ENCODE results near the gene PTGER4. TPM values are rescaled to one million over a fixed set of nuclear protein-coding genes. Genes with fewer than 3 reads are reported as not detected.
"Not testable (repeated sequence)": the region's sequence is repeated elsewhere in the genome, so short reads cannot be mapped to it uniquely, and the experiment has no call there.

The PTGER4 gene
- total RNA-seq, 2 donors from 2014 or later = 0.15 to 0.71 TPM

GRCh38 chr5:40694433-40694832 lies 14.7 kb downstream of the PTGER4 start:
- Histone ChIP-seq H3K9me3 (ENCODE audit: control insufficient read depth, low read length) (peaks cover 8% of the 10 kb centered on the region), H3K36me3 (ENCODE audit: control insufficient read depth, insufficient read depth, low read length) (no peaks in the 10 kb centered on the region), H3K27me3 (ENCODE audit: control insufficient read depth, insufficient read depth, low read length, poor library complexity, severe bottlenecking) (no peaks in the 10 kb centered on the region), H3K9ac (ENCODE audit: extremely low read depth, low read length, poor library complexity, severe bottlenecking) (no peak overlapping the region), H3K27ac (ENCODE audit: low read depth, low read length) (no peak overlapping the region), H3K4me3 (ENCODE audit: low read length) (no peak overlapping the region), H3K4me1 (ENCODE audit: control insufficient read depth, insufficient read depth, low read length) (no peaks in the 10 kb centered on the region)
- no peak for TF ChIP-seq CTCF (conservative IDR thresholded peaks at IDR 0.05)
- no peaks in the 10 kb centered on the region for H3K9me3 Mint-ChIP-seq
- no peaks in the 10 kb centered on the region for H3K4me1 Mint-ChIP-seq
- H3K4me3 Mint-ChIP-seq = no peak overlapping the region
- no peak overlapping the region for H3K27ac Mint-ChIP-seq
- no peaks in the 10 kb centered on the region for H3K27me3 Mint-ChIP-seq (ENCODE audit: insufficient read depth)
- H3K36me3 Mint-ChIP-seq (ENCODE audit: low read depth) = no peaks in the 10 kb centered on the region
- DNase-seq = no peak

DNA sequence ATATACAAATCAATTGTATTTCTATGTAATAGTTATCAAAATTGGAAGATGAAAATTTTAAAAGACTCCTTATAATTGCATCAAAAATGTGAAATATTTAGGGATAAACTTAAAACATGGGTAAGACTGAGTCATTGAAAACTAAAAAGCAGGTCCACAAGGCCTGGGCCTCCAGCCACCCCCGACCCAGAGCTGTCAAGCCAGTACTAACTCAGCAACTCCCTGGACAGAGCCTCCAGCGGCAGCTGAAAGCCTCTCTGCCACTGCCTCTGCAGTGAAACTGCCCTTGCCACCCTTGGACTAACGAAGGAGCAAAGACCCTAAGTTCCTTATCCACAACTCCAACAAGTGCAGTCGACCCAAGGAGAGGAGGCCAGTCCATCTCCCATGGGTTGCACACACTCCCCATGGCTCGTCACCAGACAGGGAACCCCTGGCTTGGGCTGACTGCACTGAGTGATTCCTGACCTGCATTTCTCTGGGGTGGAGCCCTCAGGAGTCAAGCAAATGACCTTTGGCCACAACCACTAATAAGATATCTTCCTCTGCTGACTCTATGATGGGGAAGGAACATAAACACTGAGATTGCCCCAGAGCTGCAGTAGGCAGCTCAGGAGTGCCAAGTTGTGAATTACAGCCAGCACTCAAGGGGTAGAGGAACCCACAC lies 20.5 kb downstream of the PTGER4 start:
- no peak overlapping the region for H3K4me3 Mint-ChIP-seq
- Histone ChIP-seq H3K4me1 (ENCODE audit: control insufficient read depth, insufficient read depth, low read length) (no peaks in the 10 kb centered on the region), H3K9ac (ENCODE audit: extremely low read depth, low read length, poor library complexity, severe bottlenecking) (no peak overlapping the region), H3K27me3 (ENCODE audit: control insufficient read depth, insufficient read depth, low read length, poor library complexity, severe bottlenecking) (no peaks in the 10 kb centered on the region), H3K4me3 (ENCODE audit: low read length) (no peak overlapping the region), H3K9me3 (ENCODE audit: control insufficient read depth, low read length) (no peaks in the 10 kb centered on the region), H3K27ac (ENCODE audit: low read depth, low read length) (no peak overlapping the region), H3K36me3 (ENCODE audit: control insufficient read depth, insufficient read depth, low read length) (no peaks in the 10 kb centered on the region)
- H3K27me3 Mint-ChIP-seq (ENCODE audit: insufficient read depth) = no peaks in the 10 kb centered on the region
- no peak for DNase-seq
- H3K9me3 Mint-ChIP-seq = peaks cover 16% of the 10 kb centered on the region
- H3K36me3 Mint-ChIP-seq (ENCODE audit: low read depth) = peaks cover 8% of the 10 kb centered on the region
- 87 to 94% methylated on average over 3 to 5 of the region's 5 CpGs for WGBS, 2 experiments (ENCODE audit: insufficient coverage in 1 of 2, insufficient read length in 1 of 2)
- H3K4me1 Mint-ChIP-seq = peaks cover 2% of the 10 kb centered on the region
- no peak for TF ChIP-seq CTCF (conservative IDR thresholded peaks at IDR 0.05)
- H3K27ac Mint-ChIP-seq = no peak overlapping the region

DNA sequence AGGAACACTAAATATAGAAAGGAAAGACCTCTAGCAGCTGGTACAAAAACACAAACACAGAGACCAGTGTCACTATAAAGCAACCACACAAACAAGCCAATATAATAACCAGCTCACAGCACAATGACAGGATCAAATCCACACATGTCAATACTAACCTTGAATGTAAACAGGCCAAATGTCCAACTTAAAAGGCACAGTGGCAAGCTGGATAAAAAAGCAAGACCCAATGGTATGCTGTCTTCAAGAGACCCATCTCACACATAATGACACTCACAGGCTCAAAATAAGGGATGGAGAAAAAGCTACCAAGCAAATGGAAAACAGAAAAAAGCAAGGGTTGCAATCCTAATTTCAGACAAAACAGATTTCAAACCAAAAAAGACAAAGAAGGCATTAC lies 22.3 kb downstream of the PTGER4 start:
- not testable (repeated sequence) for H3K27ac Mint-ChIP-seq; H3K27me3 Mint-ChIP-seq (ENCODE audit: insufficient read depth); H3K36me3 Mint-ChIP-seq (ENCODE audit: low read depth)

DNA sequence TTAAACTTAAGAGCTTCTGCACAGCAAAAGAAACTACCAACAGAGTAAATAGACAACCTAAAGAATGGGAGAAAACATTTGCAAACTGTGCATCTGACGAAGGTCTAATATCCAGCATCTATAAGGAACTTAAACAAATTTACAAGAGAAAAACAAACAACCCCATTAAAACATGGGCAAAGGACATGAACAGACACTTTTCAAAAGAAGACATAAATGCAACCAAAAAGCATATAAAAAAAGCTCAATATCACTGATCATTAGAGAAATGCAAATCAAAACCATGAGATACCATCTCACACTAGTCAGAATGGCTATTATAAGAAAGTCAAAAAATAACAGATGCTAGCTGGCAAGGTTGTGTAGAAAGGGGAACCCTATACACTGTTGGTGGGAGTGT lies 25.8 kb downstream of the PTGER4 start:
- not testable (repeated sequence) for H3K9me3 ChIP-seq (ENCODE audit: control insufficient read depth, low read length); H3K4me1 ChIP-seq (ENCODE audit: control insufficient read depth, insufficient read depth, low read length); H3K36me3 ChIP-seq (ENCODE audit: control insufficient read depth, insufficient read depth, low read length); H3K4me3 ChIP-seq (ENCODE audit: low read length); H3K27ac Mint-ChIP-seq; H3K4me3 Mint-ChIP-seq; H3K4me1 Mint-ChIP-seq; H3K27ac ChIP-seq (ENCODE audit: low read depth, low read length); DNase-seq; H3K27me3 Mint-ChIP-seq (ENCODE audit: insufficient read depth); H3K27me3 ChIP-seq (ENCODE audit: control insufficient read depth, insufficient read depth, low read length, poor library complexity, severe bottlenecking); H3K9ac ChIP-seq (ENCODE audit: extremely low read depth, low read length, poor library complexity, severe bottlenecking)
- WGBS, 2 experiments (ENCODE audit: insufficient coverage in 1 of 2, insufficient read length in 1 of 2) = 94% methylated on average over 1 of the region's 1 CpG; no CpG with 5 or more reads in 1 of the 2 experiments
- Mint-ChIP-seq H3K9me3 (peaks cover 22% of the 10 kb centered on the region), H3K36me3 (ENCODE audit: low read depth) (peaks cover 14% of the 10 kb centered on the region)

More for the DNA sequence above, 22.3 kb downstream of the PTGER4 start:
- H3K36me3 ChIP-seq (ENCODE audit: control insufficient read depth, insufficient read depth, low read length); H3K4me3 Mint-ChIP-seq; DNase-seq; H3K4me3 ChIP-seq (ENCODE audit: low read length); H3K9ac ChIP-seq (ENCODE audit: extremely low read depth, low read length, poor library complexity, severe bottlenecking); H3K9me3 ChIP-seq (ENCODE audit: control insufficient read depth, low read length); H3K27ac ChIP-seq (ENCODE audit: low read depth, low read length); H3K4me1 Mint-ChIP-seq; H3K27me3 ChIP-seq (ENCODE audit: control insufficient read depth, insufficient read depth, low read length, poor library complexity, severe bottlenecking); H3K4me1 ChIP-seq (ENCODE audit: control insufficient read depth, insufficient read depth, low read length): not testable (repeated sequence)
- H3K9me3 Mint-ChIP-seq = peaks cover 16% of the 10 kb centered on the region

DNA sequence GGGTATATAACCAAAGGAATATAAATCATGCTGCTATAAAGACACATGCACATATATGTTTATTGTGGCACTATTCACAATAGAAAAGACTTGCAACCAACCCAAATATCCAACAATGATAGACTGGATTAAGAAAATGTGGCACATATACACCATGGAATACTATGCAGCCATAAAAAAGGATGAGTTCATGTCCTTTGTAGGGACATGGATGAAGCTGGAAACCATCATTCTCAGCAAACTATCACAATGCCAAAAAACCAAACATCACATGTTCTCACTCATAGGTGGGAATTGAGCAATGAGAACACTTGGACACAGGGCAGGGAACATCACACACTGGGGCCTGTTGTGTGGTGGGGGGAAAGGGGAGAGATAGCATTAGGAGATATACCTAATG lies 30.9 kb downstream of the PTGER4 start:
- not testable (repeated sequence) for H3K27ac ChIP-seq (ENCODE audit: low read depth, low read length); H3K4me3 Mint-ChIP-seq; H3K9ac ChIP-seq (ENCODE audit: extremely low read depth, low read length, poor library complexity, severe bottlenecking); H3K9me3 ChIP-seq (ENCODE audit: control insufficient read depth, low read length); H3K27ac Mint-ChIP-seq; H3K27me3 Mint-ChIP-seq (ENCODE audit: insufficient read depth); H3K27me3 ChIP-seq (ENCODE audit: control insufficient read depth, insufficient read depth, low read length, poor library complexity, severe bottlenecking); H3K4me1 ChIP-seq (ENCODE audit: control insufficient read depth, insufficient read depth, low read length); H3K4me1 Mint-ChIP-seq; DNase-seq; H3K4me3 ChIP-seq (ENCODE audit: low read length); H3K36me3 ChIP-seq (ENCODE audit: control insufficient read depth, insufficient read depth, low read length)
- Mint-ChIP-seq H3K36me3 (ENCODE audit: low read depth) (peaks cover 14% of the 10 kb centered on the region), H3K9me3 (peaks cover 12% of the 10 kb centered on the region)
